NOMO-1 treated with dmso at 0.1 percent for 144 hours (cell line): ENCODE measurements around the gene TBX15.

ENCODE experiments used
- DNase-seq: peaks from one replicate; lab custom pipeline; 2025; ENCODE audit not compliant: unreplicated experiment; lab: John Stamatoyannopoulos, UW

The TBX15 gene

DNA sequence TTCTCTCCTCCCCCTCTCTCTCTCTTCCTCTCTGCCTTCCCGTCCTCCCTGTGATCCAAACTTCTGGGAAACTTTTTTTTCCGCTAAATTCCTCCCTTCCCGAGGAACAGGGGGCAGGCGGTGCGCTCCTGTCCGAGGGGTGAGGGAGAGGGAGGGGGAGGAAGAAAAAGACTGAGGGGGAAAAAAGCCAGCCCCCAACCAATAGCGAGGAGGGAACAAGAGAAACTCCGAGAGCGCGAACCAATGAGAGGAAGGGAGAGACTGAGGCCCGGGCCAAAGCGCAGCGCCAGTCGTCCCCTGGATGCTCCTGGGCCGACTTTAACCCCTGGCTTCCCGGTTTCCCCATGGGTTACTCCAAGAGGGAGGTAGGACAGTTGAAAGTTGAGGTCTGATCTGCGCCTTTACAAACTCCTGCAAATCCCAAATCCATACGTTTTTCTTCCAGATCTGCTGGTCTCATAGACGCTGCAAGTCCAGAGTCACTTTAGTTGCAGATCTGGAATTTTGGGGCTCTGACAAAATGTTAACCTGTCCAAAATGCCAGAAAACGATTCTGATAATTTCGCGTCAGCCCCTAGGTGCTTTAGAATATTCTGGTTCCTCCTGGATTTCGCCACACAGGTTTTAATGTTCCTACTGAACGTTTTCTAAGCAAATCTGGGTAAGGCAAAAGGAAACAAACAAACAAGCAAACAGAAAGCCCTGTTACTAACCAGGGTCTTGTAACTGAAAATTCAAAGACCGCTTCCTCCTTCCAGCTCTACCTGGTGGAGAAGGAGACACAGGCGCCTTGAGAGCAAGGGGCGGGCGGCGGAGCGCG lies at the start of gene TBX15:
TBX15 (minus strand) TSS at position 158 of the 820 bp plus-strand sequence. CDS start 548 bp downstream, outside the sequence.
- DNase-seq = no peak

DNA sequence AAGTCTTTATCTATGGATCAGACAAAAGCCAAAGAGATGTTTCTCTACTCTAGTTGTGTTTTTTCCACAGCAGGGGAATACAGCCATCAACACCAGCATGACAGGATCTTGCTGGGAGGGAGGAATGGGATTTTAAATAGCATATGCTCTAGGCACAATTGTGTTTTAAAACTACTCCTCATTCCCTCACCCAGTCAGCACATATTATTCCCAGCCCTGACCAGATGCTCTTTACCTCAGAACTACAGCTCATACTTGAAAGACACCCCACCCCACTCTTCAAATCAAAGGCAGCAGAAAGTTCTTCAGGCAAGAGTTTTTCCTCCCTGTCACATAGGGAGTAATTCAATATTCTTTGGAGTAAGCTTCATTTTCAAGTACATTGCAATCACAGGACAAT lies 46.2 kb upstream of the TBX15 start:
- no peak for DNase-seq

DNA sequence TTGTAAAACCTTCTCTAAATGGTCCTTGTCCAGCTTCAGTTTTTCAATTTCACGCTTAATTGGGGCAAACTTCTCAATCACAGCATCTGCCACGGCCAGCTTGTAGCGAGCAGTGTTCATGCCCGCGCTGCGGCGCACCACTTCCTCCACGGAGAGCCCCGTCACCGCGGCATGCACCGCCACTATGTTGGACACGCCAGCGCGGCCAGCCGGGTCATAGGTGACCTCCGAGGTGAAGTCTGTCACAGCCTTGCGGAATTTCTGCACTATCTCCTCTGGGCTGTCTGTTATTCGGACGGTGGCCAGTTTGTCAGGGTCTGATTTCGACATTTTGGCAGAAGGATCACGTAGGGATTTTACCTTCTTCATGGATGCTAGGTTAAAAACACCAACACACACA lies 44.8 kb upstream of the TBX15 start:
- no peak for DNase-seq

DNA sequence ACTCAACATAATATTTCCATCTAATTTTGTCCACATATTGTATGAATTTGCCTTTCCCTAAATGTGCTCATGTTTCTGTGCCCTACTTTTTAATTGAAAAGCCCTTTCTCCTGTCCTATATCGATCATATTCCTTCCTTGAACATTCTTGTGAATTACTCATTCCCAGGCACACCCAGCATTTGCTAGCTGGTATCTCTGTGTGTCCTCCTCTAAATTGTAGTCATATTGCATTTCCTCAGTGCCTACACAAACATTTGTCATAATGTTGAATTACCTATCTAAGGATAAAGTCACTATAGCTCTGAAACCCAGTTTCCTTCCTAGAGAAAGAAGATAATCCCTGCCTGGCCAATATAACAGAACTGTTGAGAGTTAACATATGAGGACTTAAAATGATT lies 39.6 kb upstream of the TBX15 start:
- DNase-seq = no peak

DNA sequence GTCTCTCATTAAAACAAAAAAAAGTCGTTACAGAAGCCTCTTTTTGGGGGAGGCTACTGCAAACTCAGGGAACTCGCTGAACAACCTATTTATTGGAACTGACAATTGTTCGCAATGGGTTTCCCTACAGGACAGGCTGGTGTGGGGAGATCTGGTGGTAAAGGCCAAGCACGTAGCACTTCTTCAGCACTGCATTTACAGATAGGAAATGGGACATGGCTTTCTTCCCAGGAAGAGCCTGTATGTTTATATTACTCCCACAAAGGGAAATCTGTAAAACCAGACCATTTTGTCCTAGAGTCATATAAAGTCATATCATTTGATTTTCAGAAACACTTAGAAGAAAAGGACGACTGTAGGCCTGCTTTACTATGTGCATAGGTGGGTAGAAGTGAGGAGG lies 38.8 kb upstream of the TBX15 start:
- no peak for DNase-seq

DNA sequence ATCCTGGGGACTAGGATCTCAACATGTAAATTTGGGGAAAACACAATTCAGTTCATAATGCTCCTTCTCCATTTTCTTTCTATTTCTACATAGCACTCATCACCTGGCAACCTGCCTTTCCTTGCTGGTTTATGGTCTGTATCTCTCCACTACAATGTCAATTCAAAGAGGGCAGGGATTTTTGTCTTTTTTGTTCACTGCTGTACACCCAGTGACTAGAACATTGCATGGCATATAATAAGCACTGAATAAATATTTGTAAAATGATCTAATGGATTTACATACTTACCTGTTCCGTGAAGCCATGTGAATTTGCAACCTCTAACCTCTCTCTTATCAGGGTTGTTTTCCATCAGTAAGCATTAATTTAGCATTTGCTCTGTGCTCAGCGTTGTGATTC lies 27.4 kb upstream of the TBX15 start:
- no peak for DNase-seq

DNA sequence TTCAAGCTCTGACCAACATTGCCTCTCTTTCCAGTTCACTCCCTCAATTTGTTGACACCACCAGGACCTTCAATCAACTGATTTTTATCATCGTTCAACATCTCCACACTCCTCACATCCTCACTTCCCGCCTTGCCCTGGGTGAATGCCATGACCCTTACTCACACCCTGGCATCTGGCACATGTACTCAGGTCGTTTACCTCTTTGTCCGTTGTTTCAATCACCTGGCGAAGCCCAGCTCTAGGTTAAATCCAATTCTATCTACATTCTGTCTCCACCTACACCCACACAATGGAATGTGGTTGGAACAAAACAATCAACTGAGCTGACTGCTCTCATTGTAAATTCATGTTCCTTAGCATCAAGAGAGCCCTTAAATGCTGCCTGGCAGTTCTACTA lies 24.2 kb upstream of the TBX15 start:
- DNase-seq = no peak

DNA sequence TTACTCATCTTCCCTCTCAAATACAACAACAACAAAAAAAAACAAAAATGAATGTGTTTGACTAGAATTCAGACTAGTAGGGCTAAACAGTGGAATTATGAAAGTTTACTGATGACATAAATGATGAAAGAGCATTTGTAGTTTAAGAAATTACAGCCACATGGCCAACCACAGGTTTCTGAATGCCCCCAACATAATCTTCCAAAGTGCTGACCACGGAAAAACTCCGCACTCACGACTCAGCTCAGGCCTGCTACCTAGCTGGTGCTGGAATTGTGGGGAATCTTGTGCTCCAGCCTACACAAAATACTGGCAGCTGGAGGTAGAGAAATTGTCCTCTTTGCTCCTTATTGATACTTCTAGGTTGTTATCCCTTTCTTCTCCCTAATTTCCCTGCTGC lies 23.6 kb upstream of the TBX15 start:
- DNase-seq = no peak

DNA sequence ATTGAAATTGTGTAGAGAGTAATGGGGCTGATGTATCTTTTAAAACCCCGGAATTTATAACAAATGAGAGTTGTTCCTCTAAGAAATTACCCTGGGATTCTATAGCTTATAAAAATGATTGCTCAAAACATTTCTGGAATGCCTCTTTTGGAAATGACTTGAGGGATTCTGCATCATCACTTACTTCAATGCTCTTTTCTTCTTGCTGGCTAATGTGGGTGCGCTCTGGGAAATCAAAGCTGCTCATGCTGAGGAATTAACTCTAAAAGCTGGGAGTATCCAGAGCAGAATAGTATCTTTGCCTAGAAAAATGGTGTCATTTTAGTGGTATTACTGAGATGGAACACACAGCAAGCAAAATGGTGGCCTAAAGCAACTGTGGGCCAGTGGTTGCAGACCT lies 23.0 kb upstream of the TBX15 start:
- DNase-seq = no peak

DNA sequence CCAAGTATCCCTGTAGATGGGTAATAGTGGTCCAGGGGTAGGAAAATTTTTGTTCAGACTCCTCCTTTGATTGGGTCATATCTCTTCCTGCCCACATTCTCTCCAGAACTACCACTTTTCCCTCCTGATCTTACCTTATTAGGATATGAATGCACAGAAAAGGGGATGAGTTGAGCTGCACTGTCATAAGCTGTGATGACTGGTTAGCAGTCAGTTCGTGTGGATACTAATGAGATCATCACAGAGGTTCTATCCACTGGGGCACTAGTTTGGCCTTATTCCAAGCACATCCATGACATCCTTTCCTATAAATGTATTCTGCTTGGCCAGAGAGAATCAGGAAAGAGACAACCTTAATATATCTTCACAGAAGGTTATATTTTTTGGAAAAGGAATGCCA lies 22.1 kb upstream of the TBX15 start:
- no peak for DNase-seq

DNA sequence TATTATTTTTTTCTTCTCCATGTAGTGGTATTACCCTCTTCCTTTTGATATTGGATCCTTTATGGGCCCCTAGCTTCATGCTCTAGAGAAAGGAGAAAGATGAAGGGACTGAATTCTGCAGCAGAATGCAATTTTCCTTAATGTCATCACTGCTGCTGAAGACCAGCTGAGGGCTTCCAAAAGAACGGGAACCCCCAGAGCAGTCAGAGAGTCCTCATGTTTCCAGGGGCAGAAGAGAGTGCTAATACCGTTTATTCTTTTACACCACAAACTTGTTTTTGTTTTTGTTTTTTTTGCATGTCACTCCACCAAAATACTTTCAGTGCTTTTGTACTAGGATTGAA lies 21.1 kb upstream of the TBX15 start:
- DNase-seq = no peak

DNA sequence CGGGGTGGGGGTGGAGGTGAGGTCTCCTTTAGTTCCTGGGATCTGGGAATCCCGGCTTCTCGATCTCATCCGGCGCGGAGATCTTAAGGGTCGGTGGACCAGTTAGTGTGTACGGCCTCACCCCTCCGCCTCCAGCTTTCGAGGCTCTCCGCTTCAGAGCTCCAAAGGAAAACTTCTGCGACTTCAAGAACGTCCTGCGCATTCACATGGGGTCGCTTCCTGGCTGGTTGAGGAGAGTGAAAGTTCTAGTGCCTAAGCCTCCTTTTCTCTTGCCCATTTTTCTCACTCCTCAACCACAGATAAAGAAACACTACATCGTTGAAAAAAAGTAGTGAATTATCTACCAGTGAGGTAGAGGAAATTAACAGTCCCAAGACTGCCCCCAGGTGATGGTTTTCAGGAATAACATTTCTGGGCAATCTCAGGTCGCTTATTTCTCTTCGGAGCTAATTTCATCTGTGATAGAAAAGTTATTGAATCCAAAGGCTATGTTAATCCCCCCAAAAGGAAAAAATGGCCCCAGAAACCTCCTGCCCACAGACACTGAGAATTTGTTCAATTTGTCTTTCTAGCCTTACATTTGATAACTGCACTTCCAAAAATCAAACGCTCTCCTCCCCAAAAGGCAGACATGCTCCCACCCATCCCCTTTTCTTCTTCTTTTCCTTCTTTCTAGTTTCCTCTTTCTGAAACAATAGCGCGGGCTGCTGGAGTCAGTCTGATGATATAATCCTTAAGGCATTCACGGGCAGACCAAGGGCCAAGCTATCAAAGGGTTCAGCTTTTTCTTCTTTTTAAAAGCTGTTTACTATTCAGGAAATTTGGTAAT lies 20.6 kb upstream of the TBX15 start:
- peak; percentile 19 for DNase-seq

DNA sequence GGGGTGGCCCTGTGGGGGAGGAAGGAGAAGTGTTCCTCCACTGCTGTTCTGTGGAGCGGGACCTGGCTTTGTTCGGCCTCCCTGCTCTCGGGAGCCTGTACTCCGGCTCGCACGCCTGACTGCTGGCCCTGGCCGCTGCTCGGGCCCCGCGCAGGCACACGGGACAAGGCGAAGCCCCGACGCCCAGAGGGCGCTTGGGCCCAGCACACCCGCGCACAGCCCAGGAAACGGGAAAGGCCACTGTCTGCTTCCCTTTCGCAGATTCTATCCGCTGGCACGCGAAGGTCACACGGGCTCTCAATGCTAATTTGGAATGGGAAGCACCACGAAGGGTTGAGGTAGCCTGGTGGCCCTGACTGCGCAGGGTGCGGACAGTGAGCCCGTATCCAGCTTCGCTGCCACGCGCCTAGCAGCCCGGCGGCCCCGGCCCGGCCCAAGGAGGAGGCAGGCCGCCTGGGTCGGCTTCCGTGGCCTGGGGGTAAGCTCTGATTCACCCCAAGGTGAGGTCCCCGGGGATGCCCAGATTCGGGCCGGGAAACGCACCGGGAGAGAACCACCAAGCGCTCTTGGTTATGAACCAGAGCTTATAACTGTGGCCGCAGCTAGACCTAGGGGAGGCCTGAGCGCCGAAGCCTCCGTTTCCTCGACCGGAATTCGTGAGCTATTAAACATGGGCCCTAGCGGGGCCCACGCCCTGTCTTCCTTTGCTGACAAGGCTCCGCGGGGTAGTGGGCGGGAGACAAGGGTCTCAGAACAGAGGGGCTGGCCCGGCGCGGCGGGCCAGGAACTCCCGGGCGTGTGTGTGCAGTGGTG lies 19.7 kb upstream of the TBX15 start:
- DNase-seq = no peak

DNA sequence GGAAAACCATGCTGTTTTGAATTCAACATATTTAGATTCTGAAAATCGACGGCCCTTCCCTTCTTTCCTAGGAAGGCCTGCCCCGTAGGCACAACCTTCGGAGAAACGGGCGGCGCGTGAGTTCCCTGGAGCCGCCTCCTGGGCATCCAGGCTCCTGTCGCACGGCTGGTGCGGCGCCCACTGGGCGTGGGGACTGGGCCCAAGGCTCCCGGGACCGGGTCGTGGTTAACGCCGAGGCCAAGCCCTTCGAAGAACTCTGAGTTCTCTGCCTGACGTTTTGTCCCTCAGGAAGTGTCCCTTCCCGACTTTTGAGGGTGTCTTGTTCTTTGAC lies 19.2 kb upstream of the TBX15 start:
- no peak for DNase-seq

DNA sequence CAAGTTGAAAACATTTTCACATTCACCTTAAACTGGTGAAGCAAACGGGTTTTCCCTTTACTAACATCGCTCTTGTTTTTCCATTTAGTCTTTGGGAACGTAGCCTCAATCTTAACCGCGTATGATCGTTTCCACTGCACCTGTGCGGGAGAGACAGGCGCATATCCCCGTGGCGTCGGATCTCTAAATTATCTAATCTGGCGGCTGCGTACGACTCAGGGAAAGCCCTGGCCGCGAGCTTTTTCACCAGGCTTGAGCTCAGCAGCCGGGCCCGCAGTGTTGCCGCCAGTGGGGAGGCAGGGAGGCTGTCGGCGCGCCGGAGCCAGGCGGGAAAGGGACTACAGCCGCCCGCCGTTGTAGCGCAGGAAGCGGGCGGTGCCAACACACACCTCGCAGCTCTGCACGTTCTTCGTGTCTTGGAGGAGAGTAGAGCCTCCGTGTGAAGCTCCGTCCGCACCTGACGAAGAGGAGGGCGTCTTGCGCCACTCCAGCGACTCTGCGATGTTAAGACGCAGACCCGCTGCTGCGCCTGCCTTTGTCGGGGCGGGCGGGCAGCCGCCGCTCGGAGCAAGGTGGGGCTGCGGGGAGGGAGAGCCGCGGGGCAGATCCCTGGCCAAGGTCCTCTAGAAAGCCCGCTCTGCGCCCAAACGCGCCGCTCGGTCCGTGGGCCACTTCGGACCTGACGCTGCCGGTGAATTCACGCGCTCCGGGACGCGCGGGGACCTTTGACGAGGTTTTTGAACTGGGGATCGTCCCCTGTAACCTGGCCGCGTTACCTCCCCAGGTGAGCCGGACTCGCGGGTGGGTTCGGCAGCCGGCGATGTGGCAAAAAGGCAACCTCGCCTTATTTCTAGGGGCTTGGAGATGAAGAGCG lies 18.5 kb upstream of the TBX15 start:
- DNase-seq = no peak

DNA sequence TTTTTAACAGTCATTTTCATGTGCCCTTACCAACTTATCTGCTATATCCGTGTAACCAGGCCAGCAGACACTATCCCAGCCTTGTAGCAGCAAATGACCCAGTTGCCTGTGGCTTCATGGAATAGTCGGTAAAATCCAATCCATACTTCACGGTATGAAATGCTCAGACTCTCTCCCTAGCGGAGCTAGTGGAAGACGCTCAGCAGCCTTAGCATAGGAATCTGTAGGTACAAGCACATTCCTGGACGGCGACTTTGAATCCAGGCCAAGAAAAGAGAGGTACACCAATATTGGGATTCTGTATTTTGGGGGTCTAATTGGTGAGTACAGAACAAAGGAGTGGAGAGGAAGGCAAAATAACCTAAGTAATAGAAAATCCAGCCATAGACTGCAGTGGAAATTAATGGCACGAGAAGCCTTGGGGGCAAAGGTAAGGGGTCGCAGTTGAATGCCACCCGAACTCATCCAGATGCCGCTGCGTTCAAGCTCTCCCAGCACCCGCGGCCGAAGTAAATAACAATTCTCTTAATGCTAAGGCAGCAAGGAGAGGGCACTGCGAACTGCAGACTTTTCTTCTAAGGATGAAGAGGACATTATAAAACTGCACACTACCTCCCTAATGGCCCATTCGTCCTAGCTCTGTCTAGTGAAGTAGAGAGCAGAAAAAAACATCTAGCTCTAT lies 17.7 kb upstream of the TBX15 start:
- DNase-seq = no peak

DNA sequence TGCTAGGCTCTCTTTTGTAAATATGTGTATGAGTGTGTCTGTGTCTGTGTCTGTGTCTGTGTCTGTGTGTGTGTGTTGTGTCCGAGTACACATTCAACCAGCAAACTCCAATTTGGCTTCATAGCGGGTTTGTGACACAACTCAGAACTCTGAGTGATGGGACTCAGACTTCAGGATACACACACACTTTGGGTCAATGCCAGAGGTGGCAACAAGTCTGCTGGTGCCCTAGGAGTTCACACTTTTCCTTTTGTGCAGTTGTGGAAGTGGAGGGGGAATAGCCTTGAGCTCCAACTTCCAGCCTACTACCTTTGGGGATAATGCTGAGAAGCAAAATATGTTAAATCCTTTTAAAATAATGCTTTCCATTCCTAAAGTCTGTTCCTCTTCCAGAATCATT lies 16.6 kb upstream of the TBX15 start:
- DNase-seq = no peak

DNA sequence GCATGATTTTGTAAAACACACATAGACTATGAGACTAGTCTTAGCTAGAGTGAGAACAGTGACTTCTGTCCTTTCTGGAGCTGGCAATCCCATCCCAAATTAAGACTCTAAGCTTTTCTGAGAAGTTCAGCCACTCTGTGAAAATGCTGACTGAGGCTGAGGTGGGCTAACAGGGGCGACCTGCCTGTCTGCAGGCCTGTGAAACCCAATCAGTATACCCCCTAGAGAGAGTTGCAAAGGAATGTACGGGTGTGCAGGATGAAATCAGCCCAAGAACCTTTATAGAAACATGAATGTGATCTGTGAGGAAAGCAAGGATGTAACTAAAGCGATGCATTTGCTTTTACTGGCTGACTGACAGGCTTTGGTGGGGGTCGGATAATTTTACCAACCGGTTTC lies 16.0 kb upstream of the TBX15 start:
- DNase-seq = no peak

DNA sequence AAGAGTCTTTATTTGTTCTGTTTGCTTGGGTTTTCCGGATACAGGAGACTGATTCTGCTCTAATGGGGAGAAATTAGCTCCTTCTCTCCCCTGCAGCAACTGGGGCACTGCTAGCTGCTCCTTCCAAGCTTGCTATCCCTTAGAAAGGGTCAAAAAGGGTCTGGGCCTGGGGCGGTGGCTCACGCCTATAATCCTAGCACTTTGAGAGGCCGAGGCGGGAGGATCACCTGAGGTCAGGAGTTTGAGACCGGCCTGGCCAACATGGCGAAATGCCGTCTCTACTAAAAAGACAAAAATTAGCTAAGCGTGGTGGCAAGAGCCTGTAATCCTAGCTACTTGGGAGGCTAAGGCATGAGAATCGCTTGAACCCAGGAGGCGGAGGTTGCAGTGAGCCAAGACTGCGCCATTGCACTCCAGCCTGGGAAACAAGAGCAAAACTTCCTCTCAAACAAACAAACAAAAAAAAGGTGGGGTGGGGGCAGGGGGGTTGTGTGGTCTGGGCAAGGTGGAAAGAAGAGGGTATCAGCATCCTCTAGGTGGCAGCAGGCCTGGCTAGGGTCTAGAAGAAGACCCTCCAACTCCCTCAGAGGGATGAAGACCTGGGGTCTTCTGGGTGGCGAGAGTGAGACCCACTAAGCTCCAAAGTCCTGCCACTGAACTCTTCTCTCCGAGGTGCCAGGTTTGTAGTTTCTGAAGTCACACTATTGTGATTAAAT lies 15.4 kb upstream of the TBX15 start:
- DNase-seq = no peak
